Bone marrow (tissue), 2 donors: ENCODE results near the gene BEST4.
A peak's percentile ranks its signal among the peaks of the same experiment; 100 is the strongest.
"Not testable (repeated sequence)": the region's sequence is repeated elsewhere in the genome, so short reads cannot be mapped to it uniquely, and the experiment has no call there.

Source experiments
- DNase-seq, 2 donors: peaks; one replicate each; lab custom pipeline; 2025; lab: John Stamatoyannopoulos, UW

Gene BEST4

GRCh38 chr1:44819608-44820327 lies 31.8 kb upstream of the BEST4 start:
- peak; percentile 86 to 90 for DNase-seq

DNA sequence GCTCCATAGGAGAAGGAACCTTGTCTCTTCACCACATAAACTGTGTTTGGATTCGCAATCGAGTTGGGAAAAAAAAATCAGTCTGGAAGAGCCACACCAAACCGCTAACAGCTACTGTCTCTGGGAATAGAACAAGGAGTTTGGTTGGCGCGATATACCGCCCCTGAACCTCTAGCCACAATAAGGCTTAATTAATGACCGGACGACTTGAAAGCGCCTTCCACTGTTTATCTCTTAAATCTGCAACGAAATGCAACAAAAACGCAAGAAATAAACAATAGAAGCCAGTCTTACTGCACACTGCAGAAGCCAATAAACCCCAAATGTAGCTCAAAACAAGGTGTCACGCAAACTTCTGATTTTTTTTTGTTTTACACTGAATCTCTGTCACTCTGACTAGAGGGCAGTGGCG lies 31.2 kb upstream of the BEST4 start:
- DNase-seq, result no peak

- DNase-seq, result no peak
Measured at GRCh38 chr1:44817771-44818495, 30.0 kb upstream of the BEST4 start.

DNA sequence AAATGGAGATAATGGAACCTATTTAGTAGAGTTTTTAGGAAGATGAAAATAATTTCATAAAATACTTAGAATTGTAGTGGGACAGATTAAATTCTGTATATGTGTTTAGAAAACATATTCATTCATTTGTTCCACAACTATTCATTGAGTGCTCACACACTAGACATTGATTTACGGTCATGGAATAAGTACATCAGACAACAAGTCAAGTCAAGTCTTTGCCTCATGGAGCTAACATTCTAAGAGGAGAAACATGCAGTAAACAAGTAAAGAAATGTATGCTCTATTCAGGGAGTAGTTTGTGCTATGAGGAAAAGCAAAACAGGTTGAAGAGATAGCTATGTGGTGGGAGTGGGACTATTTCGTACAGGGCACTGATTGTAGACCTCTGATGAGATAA lies 29.3 kb upstream of the BEST4 start:
- DNase-seq, result no peak

GRCh38 chr1:44815926-44816325 lies 28.0 kb upstream of the BEST4 start:
- DNase-seq, result not testable (repeated sequence)

DNA sequence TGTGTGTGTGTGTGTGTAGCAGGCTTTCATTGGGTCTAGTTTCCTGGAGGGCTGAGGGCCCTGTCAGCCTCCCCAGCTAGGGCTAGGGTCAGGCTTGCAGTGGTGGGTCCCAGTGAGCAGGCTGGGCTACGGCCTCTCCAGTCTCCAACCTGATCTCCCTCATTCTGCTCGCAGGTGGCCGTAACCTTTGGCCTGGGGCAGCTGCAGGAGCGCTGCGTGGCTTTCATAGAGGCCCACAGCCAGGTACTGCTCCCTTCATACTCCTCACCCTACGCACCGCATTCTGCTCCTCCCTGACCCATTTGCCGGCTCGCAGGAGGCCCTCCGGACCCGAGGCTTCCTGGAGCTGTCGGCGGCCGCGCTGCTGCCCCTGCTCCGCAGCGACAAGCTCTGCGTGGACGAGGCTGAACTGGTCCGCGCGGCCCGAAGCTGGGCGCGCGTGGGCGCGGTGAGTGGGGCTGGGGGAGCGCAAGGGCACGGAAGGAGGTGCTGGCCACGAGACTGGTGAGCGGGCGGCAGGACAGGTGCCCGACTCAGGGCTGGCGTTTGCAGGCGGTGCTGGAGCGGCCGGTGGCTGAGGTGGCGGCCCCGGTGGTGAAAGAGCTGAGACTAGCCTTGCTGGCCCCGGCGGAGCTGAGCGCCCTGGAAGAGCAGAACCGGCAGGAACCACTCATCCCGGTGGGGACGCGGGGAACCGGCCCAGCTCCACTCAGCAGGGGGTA lies 25.0 kb upstream of the BEST4 start:
- DNase-seq, result no peak

- DNase-seq, result no peak
Measured at GRCh38 chr1:44811234-44811633, 23.3 kb upstream of the BEST4 start.

DNA sequence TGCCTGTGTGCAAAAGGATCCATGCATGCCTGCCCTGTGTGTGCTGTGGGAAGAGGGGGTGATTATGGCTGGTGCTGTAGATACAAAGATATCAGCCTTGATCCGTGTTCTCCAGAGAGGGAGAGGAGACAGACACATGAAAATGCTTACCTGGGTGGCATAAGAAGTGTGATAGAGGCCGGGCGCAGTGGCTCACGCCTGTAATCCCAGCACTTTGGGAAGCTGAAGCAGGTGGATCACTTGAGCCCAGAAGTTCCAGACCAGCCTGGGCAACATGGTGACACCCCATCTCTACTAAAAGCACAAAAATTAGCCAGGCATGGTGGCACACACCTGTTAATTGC lies 22.8 kb upstream of the BEST4 start:
- not testable (repeated sequence) for DNase-seq

- no peak for DNase-seq
Measured at GRCh38 chr1:44810101-44810761, 22.3 kb upstream of the BEST4 start.

DNA sequence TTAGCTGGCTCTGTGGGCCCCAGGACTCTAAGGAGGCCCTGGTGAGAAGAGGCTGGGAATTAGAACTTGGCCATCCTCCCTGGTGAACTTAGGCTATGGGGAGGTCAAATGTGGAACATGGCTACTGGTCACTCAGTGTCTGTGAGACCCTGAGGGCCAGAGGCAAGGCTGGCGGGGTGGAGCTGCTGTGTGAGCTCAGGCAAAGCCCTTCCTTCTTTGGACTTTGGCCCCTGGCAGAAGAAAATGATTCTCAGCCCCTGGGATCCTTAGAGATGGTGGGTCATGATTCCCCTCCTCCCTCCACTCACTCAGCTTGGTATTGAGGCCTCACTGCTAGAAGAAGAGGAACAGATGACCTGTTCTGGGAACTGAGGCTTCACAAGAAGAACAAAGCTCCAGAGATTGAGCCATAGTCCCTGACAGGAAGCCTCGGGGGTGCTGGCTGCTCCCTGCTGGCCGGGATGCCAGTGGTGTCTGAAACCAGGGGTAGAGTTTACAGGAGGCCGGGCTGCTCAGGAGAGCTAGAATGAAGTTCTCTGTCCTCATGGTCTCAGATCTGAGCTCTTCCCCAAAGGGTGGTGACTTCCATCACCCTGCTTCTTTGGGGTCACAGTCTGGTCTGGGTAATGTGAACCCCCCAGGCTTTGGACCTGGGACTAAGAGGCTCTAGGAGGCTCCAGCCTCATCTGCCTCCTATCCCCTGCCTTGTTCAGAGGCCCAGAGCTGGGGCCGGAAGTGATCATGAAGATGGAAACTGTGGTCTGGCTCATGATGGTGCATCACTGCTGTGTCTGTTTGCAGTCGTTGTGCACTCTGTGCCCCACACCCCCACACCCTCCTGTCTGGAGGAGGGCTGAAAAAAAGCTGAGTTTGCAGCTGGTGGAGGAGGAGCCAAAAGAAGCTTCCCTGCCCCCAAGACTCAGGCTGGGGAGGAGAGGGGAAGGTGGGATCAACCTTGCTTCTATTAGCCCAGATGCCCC lies 21.3 kb upstream of the BEST4 start:
- DNase-seq, result peak; percentile 48 to 86

- peak in 1 of 2 donors; percentile 61 for DNase-seq
Measured at GRCh38 chr1:44808063-44808937, 20.3 kb upstream of the BEST4 start, which contains the start of gene BTBD19. TSS of gene BTBD19 (plus strand) at chr1:44808523. CDS start at chr1:44808821, 298 bp downstream.

- DNase-seq, result peak; percentile 98 to 100
Measured at GRCh38 chr1:44807364-44808062, 19.5 kb upstream of the BEST4 start.

GRCh38 chr1:44806704-44807363 lies 18.9 kb upstream of the BEST4 start, which contains the start of gene DYNLT4:
TSS of gene DYNLT4 (minus strand) at chr1:44807351. CDS start at chr1:44806668, 683 bp downstream.
- no peak for DNase-seq

GRCh38 chr1:44806025-44806703 lies 18.2 kb upstream of the BEST4 start:
- no peak for DNase-seq

GRCh38 chr1:44805311-44806024 lies 17.5 kb upstream of the BEST4 start:
- DNase-seq, result no peak

DNA sequence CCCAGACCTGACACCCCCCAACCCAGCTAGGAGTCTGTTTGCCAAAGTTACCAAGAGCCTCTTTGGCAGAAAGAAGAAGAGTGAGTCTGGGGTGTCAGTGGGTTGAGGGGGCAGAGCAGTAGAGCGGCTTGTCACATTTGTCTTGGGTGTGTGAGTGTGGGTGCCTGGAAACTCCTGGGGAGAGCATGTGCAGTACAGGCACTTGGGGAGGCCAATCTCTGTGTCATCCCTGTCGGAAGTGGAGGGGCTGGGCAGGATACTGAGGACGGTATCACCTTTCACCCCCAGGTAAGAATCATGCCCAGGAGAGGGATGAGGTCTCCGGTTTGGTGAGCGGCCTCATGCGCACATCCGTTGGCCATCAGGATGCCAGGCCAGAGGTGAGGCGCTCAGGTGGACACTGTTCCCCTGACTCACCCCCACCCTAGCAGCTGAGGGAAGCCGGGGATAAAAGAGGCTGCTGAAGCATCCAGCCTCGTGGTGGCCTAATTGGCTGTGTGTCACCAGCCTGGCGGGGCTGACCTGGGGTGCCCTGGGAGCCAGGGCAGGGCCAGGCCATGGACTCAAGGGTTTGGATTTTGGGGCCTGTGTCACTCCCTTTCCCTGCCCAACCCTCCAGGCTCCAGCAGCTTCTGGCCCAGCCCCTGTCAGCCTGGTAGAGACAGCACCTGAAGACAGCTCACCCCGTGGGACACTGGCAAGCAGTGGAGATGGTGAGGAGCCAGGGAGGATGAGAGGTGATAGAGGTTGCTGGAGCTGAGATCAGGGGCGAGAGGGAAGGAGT lies 15.5 kb upstream of the BEST4 start:
- DNase-seq, result no peak

GRCh38 chr1:44803062-44803311 lies 15.0 kb upstream of the BEST4 start:
- no peak for DNase-seq
